HG03139 (cell line): Measurements from ENCODE around the gene TENM4.

Source experiments
- ATAC-seq: cut with Tn5 transposase; IDR thresholded peaks from one replicate; pipeline ENCODE4 v1.9.1; 2021; ENCODE audit not compliant: unreplicated experiment

The TENM4 gene

GRCh38 chr11:78772186-78772585 lies 668.6 kb downstream of the TENM4 start:
- no peak for ATAC-seq

- ATAC-seq: no peak
Observed at GRCh38 chr11:78770931-78771330, 669.9 kb downstream of the TENM4 start.

GRCh38 chr11:78768971-78769370 lies 671.9 kb downstream of the TENM4 start:
- no peak for ATAC-seq

- no peak for ATAC-seq
Observed at GRCh38 chr11:78768345-78768744, 672.5 kb downstream of the TENM4 start.

- ATAC-seq: no peak
Observed at GRCh38 chr11:78767027-78767932, 673.5 kb downstream of the TENM4 start.

DNA sequence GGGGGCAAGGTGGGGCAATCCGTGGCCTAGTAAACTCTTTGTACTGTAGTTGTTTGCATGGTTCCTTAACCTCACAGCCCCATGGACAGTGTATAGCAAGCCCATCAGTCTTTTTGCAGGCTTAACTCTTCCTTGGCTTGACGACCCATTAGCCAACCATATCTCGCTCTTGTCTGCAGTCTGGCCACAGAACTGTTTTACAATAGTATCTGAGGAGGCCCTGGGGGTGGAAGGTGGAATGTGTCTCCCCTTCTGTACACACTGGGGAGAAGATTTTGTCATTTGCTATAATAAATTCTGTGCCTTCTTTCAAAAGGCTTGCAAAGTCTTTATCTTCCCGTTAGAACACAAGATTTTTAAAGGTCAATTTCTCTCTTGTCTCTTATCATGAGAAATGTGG lies 675.9 kb downstream of the TENM4 start:
- ATAC-seq: no peak

- ATAC-seq: no peak
Observed at GRCh38 chr11:78763664-78764063, 677.2 kb downstream of the TENM4 start.

GRCh38 chr11:78762105-78762504 lies 678.7 kb downstream of the TENM4 start:
- ATAC-seq: no peak

- ATAC-seq: no peak
Observed at GRCh38 chr11:78759071-78759470, 681.8 kb downstream of the TENM4 start.

DNA sequence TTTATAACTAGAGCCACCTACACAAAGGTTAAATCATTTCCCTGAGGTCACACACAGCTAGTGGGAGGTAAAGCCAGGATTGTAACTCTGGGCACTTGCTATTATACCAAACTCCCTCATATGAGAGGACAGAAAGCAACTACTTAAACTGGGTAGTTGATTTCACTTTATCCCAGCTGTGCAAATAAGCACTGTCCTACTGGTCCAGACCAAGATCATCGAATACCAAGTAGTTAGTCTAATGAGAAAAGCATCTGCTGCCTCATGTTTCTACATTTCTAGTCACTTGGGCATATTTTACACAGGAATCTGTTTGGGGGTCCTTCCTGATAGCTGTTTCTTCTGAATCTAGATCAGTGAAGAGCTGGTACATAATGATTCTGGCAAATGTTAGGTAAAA lies 687.5 kb downstream of the TENM4 start:
- no peak for ATAC-seq

DNA sequence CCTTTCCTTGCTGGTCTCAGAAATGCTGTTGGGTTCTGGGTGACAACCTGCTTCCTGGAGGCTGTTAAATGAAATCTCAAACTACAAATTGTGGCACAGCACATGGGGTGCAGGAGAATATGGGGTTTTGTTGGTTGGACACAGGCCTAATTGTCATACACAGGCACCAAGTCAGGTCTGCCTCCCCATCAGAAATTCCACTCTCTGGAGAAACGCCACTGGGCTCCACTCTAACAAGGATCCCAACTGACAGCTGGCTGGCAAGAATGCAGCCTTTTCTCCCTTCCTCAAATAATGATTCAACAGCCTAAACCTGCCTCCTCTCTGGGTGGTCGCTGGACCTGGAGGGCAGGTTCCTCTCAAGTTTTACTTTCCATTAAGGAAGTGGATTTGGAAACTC lies 688.3 kb downstream of the TENM4 start:
- no peak for ATAC-seq

DNA sequence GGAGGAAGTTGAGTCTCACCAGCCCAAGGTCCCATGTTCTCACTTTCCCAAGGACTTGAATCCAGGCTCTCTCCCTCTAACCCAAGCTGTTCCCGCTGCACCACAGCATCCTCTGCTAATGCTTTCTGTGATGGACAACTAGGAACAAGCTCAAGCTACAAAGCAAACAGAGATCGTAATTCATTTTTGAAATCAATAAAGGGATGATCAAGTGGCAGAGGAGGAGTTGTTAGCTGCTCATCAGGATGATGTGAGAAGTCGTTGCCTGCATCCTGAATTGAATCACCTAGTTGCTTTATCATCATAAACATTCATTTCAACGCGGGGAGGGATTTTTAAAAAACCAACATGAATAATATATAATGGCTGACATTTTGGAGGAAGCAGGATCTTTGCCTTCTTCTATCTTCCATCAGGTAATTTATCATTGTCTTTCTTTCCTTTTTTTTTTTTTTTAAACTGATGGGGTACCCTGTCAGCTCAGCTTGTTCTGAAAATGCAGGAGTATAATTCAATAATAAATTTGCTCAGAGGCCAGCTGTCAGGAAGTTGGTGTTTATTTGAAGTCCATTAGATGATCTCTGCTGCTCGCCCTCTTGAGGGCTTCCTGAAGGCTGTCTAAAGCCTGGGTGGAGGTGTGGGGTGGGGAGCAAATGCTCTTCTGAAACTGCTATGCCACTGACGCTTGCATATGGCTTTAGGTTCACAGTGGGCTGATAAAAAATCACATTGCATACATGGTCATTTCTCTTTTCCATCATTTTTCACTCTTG lies 691.7 kb downstream of the TENM4 start:
- ATAC-seq: no peak

DNA sequence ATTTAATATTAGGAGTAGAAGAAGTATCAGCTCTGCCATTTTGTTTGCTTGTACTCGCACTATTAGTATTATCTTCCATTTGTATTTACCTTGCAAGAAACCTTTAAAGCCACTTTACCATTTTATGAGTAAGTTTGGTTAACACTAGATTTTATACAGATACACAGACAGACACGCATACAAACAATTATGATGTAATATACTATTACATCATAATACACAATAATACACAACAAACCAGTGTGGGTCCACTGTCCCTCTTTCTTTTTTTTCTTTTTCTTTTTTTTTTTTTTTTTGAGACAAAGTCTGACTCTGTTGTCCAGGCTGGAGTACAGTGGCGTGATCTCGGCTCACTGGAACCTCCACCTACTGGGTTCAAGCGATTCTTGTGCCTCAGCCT lies 695.9 kb downstream of the TENM4 start:
- ATAC-seq: no peak

DNA sequence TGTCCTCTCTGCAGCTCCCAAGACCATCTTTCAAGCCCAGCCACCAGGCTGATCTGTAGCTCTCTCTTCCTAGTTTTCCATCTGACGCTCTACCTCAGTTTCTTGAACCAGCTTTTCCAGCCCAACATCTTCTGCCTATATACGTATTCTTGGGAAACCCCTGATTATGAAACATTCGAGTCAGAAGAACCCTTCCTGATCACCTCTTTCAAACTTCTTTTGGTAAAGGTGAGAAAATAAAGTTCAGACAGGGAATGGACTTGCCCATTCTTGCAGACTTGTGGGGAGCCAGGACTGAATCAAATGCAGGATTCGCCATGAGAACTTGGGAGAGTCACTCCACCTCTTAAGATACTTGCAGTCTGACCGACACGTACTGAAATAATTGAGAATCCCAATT lies 696.6 kb downstream of the TENM4 start:
- ATAC-seq: no peak

- no peak for ATAC-seq
Observed at GRCh38 chr11:78742430-78742829, 698.4 kb downstream of the TENM4 start.

DNA sequence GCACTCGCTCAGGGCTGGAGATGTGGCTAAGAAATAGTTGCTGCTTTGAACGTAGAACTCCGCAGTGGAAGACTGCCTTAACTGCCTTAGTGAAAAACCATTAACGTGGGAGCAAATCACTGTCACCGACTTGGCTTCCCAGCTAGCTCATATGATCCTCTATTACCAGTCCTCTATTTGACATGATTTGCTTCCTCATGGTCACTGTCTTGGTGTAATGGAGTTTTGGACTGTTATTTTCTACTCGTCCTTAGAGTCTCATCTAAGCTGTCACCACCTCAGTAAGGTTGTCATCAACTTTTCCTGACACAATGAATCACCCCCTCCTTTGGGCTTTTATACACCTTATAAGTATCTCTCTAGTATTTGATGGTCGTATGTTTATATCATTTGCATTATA lies 699.1 kb downstream of the TENM4 start:
- no peak for ATAC-seq

GRCh38 chr11:78740199-78741071 lies 700.4 kb downstream of the TENM4 start:
- no peak for ATAC-seq

DNA sequence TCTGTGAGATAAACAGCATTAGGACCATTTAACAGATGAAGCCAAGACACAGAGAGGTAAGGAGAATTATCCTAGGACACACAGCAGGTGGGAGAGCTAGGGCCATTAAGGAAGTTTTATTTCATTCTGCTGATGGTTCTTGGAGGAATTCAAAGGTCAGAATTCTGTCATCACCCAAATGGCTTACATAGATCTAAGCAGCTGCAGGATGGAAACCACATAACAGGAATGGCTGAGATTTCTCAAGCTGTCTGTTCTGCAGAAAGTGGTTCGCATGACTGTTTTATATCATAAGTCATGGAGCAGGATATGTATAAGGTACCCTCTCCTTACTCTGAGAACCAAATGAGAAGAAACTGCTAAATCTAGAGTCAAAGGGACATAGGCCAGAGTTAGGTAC lies 702.9 kb downstream of the TENM4 start:
- ATAC-seq: no peak

GRCh38 chr11:78737301-78737700 lies 703.5 kb downstream of the TENM4 start:
- no peak for ATAC-seq

GRCh38 chr11:78735711-78736110 lies 705.1 kb downstream of the TENM4 start:
- no peak for ATAC-seq

DNA sequence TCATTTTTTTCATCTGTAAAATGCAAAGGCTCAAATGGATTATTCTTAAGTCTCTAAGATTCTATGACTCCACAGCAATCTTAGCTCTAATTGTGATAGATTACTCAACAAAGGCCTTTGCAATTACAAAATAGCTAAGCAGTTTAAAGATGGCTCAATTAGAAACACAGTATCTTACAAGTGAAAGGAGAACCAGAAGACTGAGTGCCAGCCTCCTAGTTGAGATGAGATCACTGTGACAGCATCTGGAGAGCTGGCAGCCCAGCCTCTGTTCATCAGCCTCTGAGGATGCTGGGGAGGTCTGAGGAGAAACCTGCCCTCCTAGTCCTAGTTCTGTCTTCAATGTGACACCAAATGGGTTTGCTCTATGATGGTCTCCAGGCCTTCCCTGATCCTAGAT lies 707.8 kb downstream of the TENM4 start:
- no peak for ATAC-seq
